Measurements from ENCODE around the gene CSNK1G2. TPM values are rescaled to one million over a fixed set of nuclear protein-coding genes. Genes with fewer than 3 reads are reported as not detected.

The CSNK1G2 gene
- total RNA-seq, 2 experiments from 2014 or later = 122 to 127 TPM

DNA sequence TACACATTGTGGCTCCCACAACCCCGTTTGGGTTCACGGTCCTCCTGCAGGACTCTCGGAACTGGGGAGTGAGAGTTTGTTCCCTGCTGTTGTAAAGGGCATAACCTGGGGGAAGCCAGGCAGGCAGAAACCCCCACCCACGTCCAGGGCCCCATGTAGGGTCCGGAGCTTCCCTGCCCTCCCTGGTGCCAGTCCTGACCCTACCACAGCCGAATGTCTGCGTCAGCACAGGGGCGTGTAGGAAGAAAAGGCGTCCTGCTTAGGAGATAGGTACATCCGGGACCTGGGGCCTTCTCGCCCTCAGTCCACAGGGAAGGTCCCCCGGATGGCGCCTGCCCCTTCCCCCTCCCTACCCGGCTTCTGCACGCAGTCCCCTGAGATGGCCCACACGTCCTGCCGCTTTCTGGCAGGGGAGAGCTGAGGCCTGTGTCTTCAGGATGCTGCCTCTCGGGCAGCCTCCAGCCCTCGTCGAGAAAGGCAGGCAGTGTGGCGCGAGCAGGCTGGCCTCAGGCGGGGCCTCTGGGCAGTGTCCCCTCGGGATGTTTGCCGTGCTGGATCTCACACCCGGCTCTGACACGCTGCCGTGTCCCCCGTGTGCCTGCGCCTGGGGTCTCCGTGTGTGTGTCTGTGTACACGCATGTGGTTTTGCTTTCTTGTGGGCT, 19.1 kb downstream of the CSNK1G2 start:
- H3K36me3 ChIP-seq (ENCODE audit: insufficient read depth, low read length) = peaks cover 23% of the 10 kb centered on the region
- peaks cover 19% of the 10 kb centered on the region for H3K4me1 Mint-ChIP-seq (ENCODE audit: low read depth)
- peaks cover 31% of the 10 kb centered on the region for H3K4me1 ChIP-seq (ENCODE audit: insufficient read depth, low read length)
- peak overlapping the region; percentile 71 for H3K27ac Mint-ChIP-seq
- DNase-seq (no peak), ATAC-seq (ENCODE audit: poor library complexity) (no peak)
- peak overlapping the region; percentile 7 for H3K4me3 Mint-ChIP-seq
- no peak overlapping the region for H3K4me3 ChIP-seq (ENCODE audit: low read length)
- H3K9me3 Mint-ChIP-seq = no peaks in the 10 kb centered on the region
- no peaks in the 10 kb centered on the region for H3K27me3 ChIP-seq (ENCODE audit: control insufficient read depth in 1 of 2, insufficient read depth in 2 of 2, low read length in 2 of 2)
- intact Hi-C loops (cut with DNase I, micrococcal nuclease) = loop anchor here in 1 of 2 experiments (5.0 kb wide), 1 partner anchor 33 kb away; no protein-coding TSS in a partner anchor
- POLR2A ChIA-PET = no interaction called here
- TF ChIP-seq, protein P1, sequence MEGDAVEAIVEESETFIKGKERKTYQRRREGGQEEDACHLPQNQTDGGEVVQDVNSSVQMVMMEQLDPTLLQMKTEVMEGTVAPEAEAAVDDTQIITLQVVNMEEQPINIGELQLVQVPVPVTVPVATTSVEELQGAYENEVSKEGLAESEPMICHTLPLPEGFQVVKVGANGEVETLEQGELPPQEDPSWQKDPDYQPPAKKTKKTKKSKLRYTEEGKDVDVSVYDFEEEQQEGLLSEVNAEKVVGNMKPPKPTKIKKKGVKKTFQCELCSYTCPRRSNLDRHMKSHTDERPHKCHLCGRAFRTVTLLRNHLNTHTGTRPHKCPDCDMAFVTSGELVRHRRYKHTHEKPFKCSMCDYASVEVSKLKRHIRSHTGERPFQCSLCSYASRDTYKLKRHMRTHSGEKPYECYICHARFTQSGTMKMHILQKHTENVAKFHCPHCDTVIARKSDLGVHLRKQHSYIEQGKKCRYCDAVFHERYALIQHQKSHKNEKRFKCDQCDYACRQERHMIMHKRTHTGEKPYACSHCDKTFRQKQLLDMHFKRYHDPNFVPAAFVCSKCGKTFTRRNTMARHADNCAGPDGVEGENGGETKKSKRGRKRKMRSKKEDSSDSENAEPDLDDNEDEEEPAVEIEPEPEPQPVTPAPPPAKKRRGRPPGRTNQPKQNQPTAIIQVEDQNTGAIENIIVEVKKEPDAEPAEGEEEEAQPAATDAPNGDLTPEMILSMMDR (IDR thresholded peaks at IDR 0.05) = no peak
- CTCF ChIA-PET = no interaction called here
- H3K36me3 Mint-ChIP-seq (ENCODE audit: low read depth) = peaks cover 20% of the 10 kb centered on the region
- no peaks in the 10 kb centered on the region for H3K9me3 ChIP-seq (ENCODE audit: control insufficient read depth in 1 of 2, insufficient read depth in 1 of 2, low read length in 2 of 2)
- no peaks in the 10 kb centered on the region for H3K27me3 Mint-ChIP-seq
- H3K27ac ChIP-seq (ENCODE audit: low read depth in 1 of 2, low read length in 2 of 2) = no peak overlapping the region

DNA sequence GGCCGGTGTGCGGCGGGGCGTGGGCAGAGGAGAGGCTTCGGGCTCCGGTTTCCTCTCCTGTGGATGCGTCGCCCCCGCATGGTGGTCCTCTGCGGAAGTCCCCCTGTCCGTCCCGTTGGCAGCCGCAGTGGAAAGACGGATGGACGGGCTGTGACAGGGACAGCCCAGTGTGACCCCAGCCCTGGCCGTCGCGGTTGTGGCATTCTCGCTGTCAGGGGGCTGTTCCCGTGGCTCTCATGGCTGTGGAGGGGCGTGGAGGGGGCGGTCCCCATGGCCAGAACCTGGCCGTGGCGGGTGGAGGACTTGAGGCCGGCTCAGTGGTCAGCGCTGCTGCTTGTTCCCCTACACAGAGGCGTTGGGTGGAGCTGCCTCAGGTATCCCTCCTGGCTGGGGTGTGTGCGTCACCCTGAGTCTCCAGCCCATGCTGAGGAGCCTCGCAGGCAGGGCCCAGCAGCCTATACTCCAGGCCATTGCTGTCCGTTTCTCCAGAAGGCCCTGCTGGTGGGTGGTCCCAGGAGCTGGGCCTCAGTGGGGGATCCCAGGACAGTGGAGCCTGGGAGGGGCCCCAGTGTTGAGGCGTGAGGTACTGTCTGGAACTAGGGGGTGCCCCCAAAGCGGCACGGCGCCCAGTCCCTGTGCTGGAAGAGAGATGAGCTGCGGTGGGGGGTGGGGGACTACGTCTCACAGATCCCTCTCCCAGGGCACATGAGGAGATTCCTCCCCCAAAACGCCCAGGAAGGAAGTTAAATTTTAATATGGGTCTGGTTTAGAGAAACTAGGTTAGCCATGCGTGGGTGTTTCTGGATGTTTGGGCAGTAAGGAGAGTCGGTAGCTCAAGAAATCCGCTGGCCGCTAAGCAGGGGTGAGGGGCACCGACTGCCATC, 20.3 kb downstream of the CSNK1G2 start:
- peaks cover 24% of the 10 kb centered on the region for H3K36me3 Mint-ChIP-seq (ENCODE audit: low read depth)
- intact Hi-C loops (cut with DNase I, micrococcal nuclease) = loop anchor here in 1 of 2 experiments (5.0 kb wide), 1 partner anchor 34 kb away; no protein-coding TSS in a partner anchor
- TF ChIP-seq, protein P1 (IDR thresholded peaks at IDR 0.05) = no peak

DNA sequence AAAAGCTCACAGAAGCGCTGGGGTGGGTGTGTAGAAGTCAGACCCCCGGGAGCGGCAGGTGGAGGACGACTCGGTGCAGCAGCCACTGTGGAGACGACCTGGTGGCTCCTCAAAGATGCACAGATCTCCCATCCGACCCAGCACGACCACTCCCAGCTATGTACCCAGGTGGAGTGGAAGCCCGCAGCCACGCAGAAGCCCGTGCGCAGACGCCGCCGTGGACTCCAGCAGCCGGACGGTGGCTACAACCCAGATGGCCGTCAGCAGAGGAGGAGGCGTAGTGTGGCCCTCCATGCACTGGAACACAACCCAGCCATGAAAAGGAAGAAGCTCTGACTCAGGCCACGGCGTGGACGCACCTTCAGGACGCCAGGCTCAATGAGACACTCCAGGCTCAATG, 21.7 kb downstream of the CSNK1G2 start:
- Histone ChIP-seq H3K4me1 (ENCODE audit: insufficient read depth, low read length) (peaks cover 27% of the 10 kb centered on the region), H3K27ac (ENCODE audit: low read depth in 1 of 2, low read length in 2 of 2) (no peak overlapping the region), H3K9me3 (ENCODE audit: control insufficient read depth in 1 of 2, insufficient read depth in 1 of 2, low read length in 2 of 2) (no peaks in the 10 kb centered on the region), H3K36me3 (ENCODE audit: insufficient read depth, low read length) (peaks cover 26% of the 10 kb centered on the region), H3K4me3 (ENCODE audit: low read length) (no peak overlapping the region), H3K27me3 (ENCODE audit: control insufficient read depth in 1 of 2, insufficient read depth in 2 of 2, low read length in 2 of 2) (no peaks in the 10 kb centered on the region)
- intact Hi-C loops (cut with DNase I, micrococcal nuclease) = loop anchor here in 1 of 2 experiments (5.0 kb wide), 1 partner anchor 35 kb away; no protein-coding TSS in a partner anchor
- Mint-ChIP-seq H3K27me3 (no peaks in the 10 kb centered on the region), H3K27ac (no peak overlapping the region), H3K36me3 (ENCODE audit: low read depth) (peaks cover 27% of the 10 kb centered on the region), H3K4me1 (ENCODE audit: low read depth) (peaks cover 29% of the 10 kb centered on the region), H3K4me3 (no peak overlapping the region), H3K9me3 (no peaks in the 10 kb centered on the region)
- TF ChIP-seq, protein P1 (IDR thresholded peaks at IDR 0.05) = no peak
- ATAC-seq (ENCODE audit: poor library complexity) = no peak
- ChIA-PET POLR2A (no interaction called here), CTCF (no interaction called here)
- no peak for DNase-seq

More for the DNA sequence above, 20.3 kb downstream of the CSNK1G2 start:
- no peaks in the 10 kb centered on the region for H3K27me3 ChIP-seq (ENCODE audit: control insufficient read depth in 1 of 2, insufficient read depth in 2 of 2, low read length in 2 of 2)
- H3K4me1 Mint-ChIP-seq (ENCODE audit: low read depth) = peaks cover 25% of the 10 kb centered on the region
- no peak overlapping the region for H3K27ac ChIP-seq (ENCODE audit: low read depth in 1 of 2, low read length in 2 of 2)
- no peak for DNase-seq
- H3K9me3 Mint-ChIP-seq = no peaks in the 10 kb centered on the region
- ATAC-seq (ENCODE audit: poor library complexity) = peak; percentile 13
- no peak overlapping the region for H3K4me3 Mint-ChIP-seq
- POLR2A ChIA-PET = no interaction called here
- CTCF ChIA-PET = no interaction called here
- H3K36me3 ChIP-seq (ENCODE audit: insufficient read depth, low read length) = peaks cover 26% of the 10 kb centered on the region
- H3K27me3 Mint-ChIP-seq = no peaks in the 10 kb centered on the region
- no peak overlapping the region for H3K4me3 ChIP-seq (ENCODE audit: low read length)
- H3K4me1 ChIP-seq (ENCODE audit: insufficient read depth, low read length) = peaks cover 28% of the 10 kb centered on the region
- no peaks in the 10 kb centered on the region for H3K9me3 ChIP-seq (ENCODE audit: control insufficient read depth in 1 of 2, insufficient read depth in 1 of 2, low read length in 2 of 2)
- peak overlapping the region; percentile 36 for H3K27ac Mint-ChIP-seq

All from CD4-positive, alpha-beta T cell (primary cell).